ENCODE data around the gene CLOCK. TPM values are rescaled to one million over a fixed set of nuclear protein-coding genes. Genes with fewer than 3 reads are reported as not detected.
"Not testable (repeated sequence)": the region's sequence is repeated elsewhere in the genome, so short reads cannot be mapped to it uniquely, and the experiment has no call there.

Gene CLOCK
- total RNA-seq, 3 donors from 2014 or later, result 29.8 to 32.2 (median 30.2) TPM

- Histone ChIP-seq H3K27me3 (no peaks in the 10 kb centered on the region), H3K4me3 (no peak overlapping the region), H3K36me3 (no peaks in the 10 kb centered on the region), H3K4me1 (no peaks in the 10 kb centered on the region), H3K9me3 (no peaks in the 10 kb centered on the region), H3K27ac (no peak overlapping the region)
- DNase-seq (ENCODE audit: low spot score in 2 of 2), result no peak
- TF ChIP-seq POLR2A (IDR thresholded peaks at IDR 0.05) (no peak), POLR2AphosphoS5 (IDR thresholded peaks at IDR 0.05) (no peak), CTCF (IDR thresholded peaks at IDR 0.05) (peak in 2 of 3 donors; percentile 32 to 42)
- intact Hi-C loops (cut with DNase I; ENCODE audit: low total_unique reads), result no loop called here
Observed at GRCh38 chr4:55554453-55555030, 7.8 kb upstream of the CLOCK start.

GRCh38 chr4:55553441-55554201 lies 6.9 kb upstream of the CLOCK start:
- Histone ChIP-seq H3K9me3 (no peaks in the 10 kb centered on the region), H3K27me3 (no peaks in the 10 kb centered on the region), H3K36me3 (no peaks in the 10 kb centered on the region), H3K4me3 (peak overlapping the region; percentile 28 to 57 (median 47)), H3K4me1 (no peaks in the 10 kb centered on the region), H3K27ac (peak overlapping the region; percentile 22 to 49)
- intact Hi-C loops (cut with DNase I; ENCODE audit: low total_unique reads), result no loop called here
- DNase-seq (ENCODE audit: low spot score in 2 of 2), result no peak
- TF ChIP-seq POLR2A (IDR thresholded peaks at IDR 0.05), result no peak
- TF ChIP-seq POLR2AphosphoS5 (IDR thresholded peaks at IDR 0.05), result no peak
- no peak for TF ChIP-seq CTCF (IDR thresholded peaks at IDR 0.05)

GRCh38 chr4:55551964-55552363 lies 5.3 kb upstream of the CLOCK start:
- H3K4me1 ChIP-seq; intact Hi-C loops (cut with DNase I; ENCODE audit: low total_unique reads); H3K4me3 ChIP-seq: not testable (repeated sequence)

GRCh38 chr4:55549888-55550287 lies 3.2 kb upstream of the CLOCK start:
- no peaks in the 10 kb centered on the region for H3K36me3 ChIP-seq
- H3K9me3 ChIP-seq, result no peaks in the 10 kb centered on the region
- no peak overlapping the region for H3K4me3 ChIP-seq
- no peaks in the 10 kb centered on the region for H3K4me1 ChIP-seq
- TF ChIP-seq POLR2A (IDR thresholded peaks at IDR 0.05) (no peak), CTCF (IDR thresholded peaks at IDR 0.05) (no peak), POLR2AphosphoS5 (IDR thresholded peaks at IDR 0.05) (no peak)
- no peaks in the 10 kb centered on the region for H3K27me3 ChIP-seq
- intact Hi-C loops (cut with DNase I; ENCODE audit: low total_unique reads), result no loop called here
- no peak overlapping the region for H3K27ac ChIP-seq
- no peak for DNase-seq (ENCODE audit: low spot score in 2 of 2)

More at GRCh38 chr4:55551964-55552363, 5.3 kb upstream of the CLOCK start:
- DNase-seq (ENCODE audit: low spot score in 2 of 2); H3K27me3 ChIP-seq; H3K9me3 ChIP-seq; H3K27ac ChIP-seq; H3K36me3 ChIP-seq: not testable (repeated sequence)

- Histone ChIP-seq H3K27me3 (no peaks in the 10 kb centered on the region), H3K9me3 (no peaks in the 10 kb centered on the region), H3K27ac (peak overlapping the region in 1 of 2 donors; percentile 98), H3K4me1 (no peaks in the 10 kb centered on the region), H3K36me3 (no peaks in the 10 kb centered on the region), H3K4me3 (peak overlapping the region in 2 of 3 donors; percentile 75 to 96)
- TF ChIP-seq POLR2A (IDR thresholded peaks at IDR 0.05), result no peak
- TF ChIP-seq CTCF (IDR thresholded peaks at IDR 0.05), result no peak
- no peak for TF ChIP-seq POLR2AphosphoS5 (IDR thresholded peaks at IDR 0.05)
- intact Hi-C loops (cut with DNase I; ENCODE audit: low total_unique reads), result no loop called here
- DNase-seq (ENCODE audit: low spot score in 2 of 2), result no peak
Observed at GRCh38 chr4:55547918-55548317, 1.2 kb upstream of the CLOCK start.
